Amygdala (tissue), 56 donors: ENCODE measurements around the gene DOK7.
A peak's percentile ranks its signal among the peaks of the same experiment; 100 is the strongest.

Experiments
- DNase-seq, 56 donors: peaks; one replicate each; lab custom pipeline; 2025; lab: John Stamatoyannopoulos, UW

The DOK7 gene

GRCh38 chr4:3461515-3462291 lies 1.4 kb upstream of the DOK7 start:
- DNase-seq = peak in 2 of 56 donors; percentile 11 to 21

- DNase-seq = no peak
Measured at GRCh38 chr4:3462321-3462789, 751 bp upstream of the DOK7 start.

- DNase-seq = no peak
Measured at GRCh38 chr4:3463556-3464348, 646 bp downstream of the DOK7 start.

GRCh38 chr4:3464349-3464905 lies 1.3 kb downstream of the DOK7 start:
- DNase-seq = no peak

- no peak for DNase-seq
Measured at GRCh38 chr4:3464911-3465697, 2.0 kb downstream of the DOK7 start.

GRCh38 chr4:3465698-3466671 lies 2.9 kb downstream of the DOK7 start:
- DNase-seq = no peak

- no peak for DNase-seq
Measured at GRCh38 chr4:3466691-3467600, 3.8 kb downstream of the DOK7 start.

- no peak for DNase-seq
Measured at GRCh38 chr4:3467601-3468031, 4.5 kb downstream of the DOK7 start.

GRCh38 chr4:3468154-3468553 lies 5.0 kb downstream of the DOK7 start:
- DNase-seq = no peak

- no peak for DNase-seq
Measured at GRCh38 chr4:3468804-3469203, 5.7 kb downstream of the DOK7 start.

- no peak for DNase-seq
Measured at GRCh38 chr4:3469386-3470243, 6.5 kb downstream of the DOK7 start.

- DNase-seq = no peak
Measured at GRCh38 chr4:3470244-3471097, 7.4 kb downstream of the DOK7 start.

- no peak for DNase-seq
Measured at GRCh38 chr4:3471098-3471760, 8.1 kb downstream of the DOK7 start.

- no peak for DNase-seq
Measured at GRCh38 chr4:3471886-3472285, 8.8 kb downstream of the DOK7 start.

- DNase-seq = no peak
Measured at GRCh38 chr4:3472411-3473141, 9.5 kb downstream of the DOK7 start.
